Measurements from ENCODE around the gene CEP135.

DNA sequence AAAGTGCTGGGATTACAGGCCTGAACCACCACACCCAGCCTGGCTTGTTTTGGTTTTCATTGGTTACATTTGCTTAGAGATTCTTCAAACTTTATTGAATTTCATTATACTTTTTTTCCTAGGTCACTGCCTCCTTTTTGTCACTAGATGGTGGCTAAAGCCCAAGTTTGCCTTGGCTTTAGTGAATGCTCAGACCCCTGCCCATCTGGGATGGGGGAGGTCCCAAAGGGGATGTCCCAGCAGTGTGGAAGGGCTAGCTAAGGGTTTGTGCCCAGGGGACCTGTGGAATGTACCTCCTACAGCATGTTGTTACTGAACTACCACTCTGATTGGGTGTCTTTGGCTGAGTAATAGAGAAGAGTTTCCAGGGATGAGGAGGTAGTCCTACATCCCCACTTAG, 58.4 kb downstream of the CEP135 start:
- TF ChIP-seq, protein P1, sequence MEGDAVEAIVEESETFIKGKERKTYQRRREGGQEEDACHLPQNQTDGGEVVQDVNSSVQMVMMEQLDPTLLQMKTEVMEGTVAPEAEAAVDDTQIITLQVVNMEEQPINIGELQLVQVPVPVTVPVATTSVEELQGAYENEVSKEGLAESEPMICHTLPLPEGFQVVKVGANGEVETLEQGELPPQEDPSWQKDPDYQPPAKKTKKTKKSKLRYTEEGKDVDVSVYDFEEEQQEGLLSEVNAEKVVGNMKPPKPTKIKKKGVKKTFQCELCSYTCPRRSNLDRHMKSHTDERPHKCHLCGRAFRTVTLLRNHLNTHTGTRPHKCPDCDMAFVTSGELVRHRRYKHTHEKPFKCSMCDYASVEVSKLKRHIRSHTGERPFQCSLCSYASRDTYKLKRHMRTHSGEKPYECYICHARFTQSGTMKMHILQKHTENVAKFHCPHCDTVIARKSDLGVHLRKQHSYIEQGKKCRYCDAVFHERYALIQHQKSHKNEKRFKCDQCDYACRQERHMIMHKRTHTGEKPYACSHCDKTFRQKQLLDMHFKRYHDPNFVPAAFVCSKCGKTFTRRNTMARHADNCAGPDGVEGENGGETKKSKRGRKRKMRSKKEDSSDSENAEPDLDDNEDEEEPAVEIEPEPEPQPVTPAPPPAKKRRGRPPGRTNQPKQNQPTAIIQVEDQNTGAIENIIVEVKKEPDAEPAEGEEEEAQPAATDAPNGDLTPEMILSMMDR (IDR thresholded peaks at IDR 0.05), result no peak
- TF ChIP-seq POLR2A (IDR thresholded peaks at IDR 0.05), result no peak
